Skeletal muscle tissue (tissue), 4 donors: ENCODE results near the gene PDF. TPM values are rescaled to one million over a fixed set of nuclear protein-coding genes. Genes with fewer than 3 reads are reported as not detected.
"Not testable (repeated sequence)": the region's sequence is repeated elsewhere in the genome, so short reads cannot be mapped to it uniquely, and the experiment has no call there.

Experiments
- H3K27ac ChIP-seq: one replicate; pipeline ENCODE4 v1.7.0; 2013; ENCODE audit warnings: mild to moderate bottlenecking, low read depth, low read length, inconsistent platforms
- H3K27me3 ChIP-seq, 3 donors: one replicate each; pipeline ENCODE4 v1.7.0; 2013; ENCODE audit warnings: low read length in 3 of 3; ENCODE audit not compliant: control insufficient read depth in 3 of 3, insufficient read depth in 3 of 3
- H3K36me3 ChIP-seq, 3 donors: one replicate each; pipeline ENCODE4 v1.7.0; 2013; ENCODE audit warnings: low read length in 3 of 3; ENCODE audit not compliant: control insufficient read depth in 3 of 3, insufficient read depth in 3 of 3
- H3K4me1 ChIP-seq, 3 donors: one replicate each; pipeline ENCODE4 v1.7.0; 2013; ENCODE audit warnings: low read length in 3 of 3, mild to moderate bottlenecking in 3 of 3; ENCODE audit not compliant: control insufficient read depth in 3 of 3, insufficient read depth in 3 of 3
- H3K4me3 ChIP-seq, 3 donors: one replicate each; pipeline ENCODE4 v1.7.0; 2013; ENCODE audit warnings: low read length in 3 of 3
- H3K9ac ChIP-seq, 3 donors: one replicate each; pipeline ENCODE4 v1.7.0; 2013; ENCODE audit warnings: low read length in 3 of 3, mild to moderate bottlenecking in 3 of 3, moderate library complexity in 2 of 3, low read depth in 1 of 3
- H3K9me3 ChIP-seq, 3 donors: one replicate each; pipeline ENCODE4 v1.7.0; 2013; ENCODE audit warnings: low read length in 3 of 3; ENCODE audit not compliant: control insufficient read depth in 3 of 3
- total RNA-seq: library from RNA; depleted of rRNA; stranded (reverse); fragments of >200 nt; gene quantifications from one replicate; pipeline ENCODE4 v1.2.3, GENCODE V29; 2014
- donor health status: Osteomylitis.

PDF gene
- total RNA-seq, 1 donor from 2014 or later = 6.8 TPM

GRCh38 chr16:69364088-69364487 lies 33.7 kb upstream of the PDF start:
- H3K27ac ChIP-seq = no peak overlapping the region
- H3K4me3 ChIP-seq = no peak overlapping the region
- H3K36me3 ChIP-seq = peaks cover 43 to 57% (median 48%) of the 10 kb centered on the region in 3 donors
- no peak overlapping the region for H3K9ac ChIP-seq
- no peaks in the 10 kb centered on the region for H3K4me1 ChIP-seq
- no peaks in the 10 kb centered on the region for H3K27me3 ChIP-seq
- H3K9me3 ChIP-seq = no peaks in the 10 kb centered on the region

- Histone ChIP-seq H3K27ac (no peak overlapping the region), H3K9me3 (no peaks in the 10 kb centered on the region), H3K27me3 (no peaks in the 10 kb centered on the region), H3K36me3 (peaks cover 40 to 54% (median 45%) of the 10 kb centered on the region in 3 donors), H3K4me1 (no peaks in the 10 kb centered on the region), H3K9ac (no peak overlapping the region), H3K4me3 (no peak overlapping the region)
These were observed 32.9 kb upstream of the PDF start for GRCh38 chr16:69363281-69363717.

DNA sequence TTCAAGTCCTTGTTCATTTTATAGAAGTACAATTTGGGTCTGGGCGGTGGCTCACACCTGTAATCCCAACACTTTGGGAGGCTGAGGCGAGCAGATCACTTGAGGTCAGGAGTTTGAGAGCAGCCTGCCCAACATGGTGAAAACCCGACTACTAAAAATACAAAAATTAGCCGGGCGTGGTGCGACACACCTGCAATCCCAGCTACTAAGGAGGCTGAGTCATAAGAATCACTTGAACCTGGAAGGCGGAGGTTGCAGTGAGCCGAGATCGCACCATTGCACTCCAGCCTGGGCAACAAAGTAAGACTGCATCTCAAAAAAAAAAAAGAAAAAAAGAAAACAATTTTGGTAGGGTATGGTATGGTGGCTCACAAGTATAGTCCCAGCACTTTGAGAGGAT lies 29.7 kb upstream of the PDF start:
- H3K4me1 ChIP-seq, H3K27me3 ChIP-seq, H3K9ac ChIP-seq, H3K27ac ChIP-seq, H3K4me3 ChIP-seq, H3K9me3 ChIP-seq: not testable (repeated sequence)
- peaks cover 13 to 24% (median 19%) of the 10 kb centered on the region in 3 donors for H3K36me3 ChIP-seq

GRCh38 chr16:69351309-69352027 lies 21.1 kb upstream of the PDF start, which contains the start of gene TMED6:
TMED6 (minus strand) TSS chr16:69351786; CDS start chr16:69351753, 33 bp downstream.
- H3K27me3 ChIP-seq = no peaks in the 10 kb centered on the region
- peaks cover 10 to 22% (median 17%) of the 10 kb centered on the region in 3 donors for H3K36me3 ChIP-seq
- no peak within 1 kb of the TSS for H3K27ac ChIP-seq
- H3K9me3 ChIP-seq = no peaks in the 10 kb centered on the region
- no peak within 1 kb of the TSS for H3K4me3 ChIP-seq
- no peak within 1 kb of the TSS for H3K9ac ChIP-seq
- H3K4me1 ChIP-seq = peaks cover 3 to 7% (median 6%) of the 10 kb centered on the region in 3 donors

DNA sequence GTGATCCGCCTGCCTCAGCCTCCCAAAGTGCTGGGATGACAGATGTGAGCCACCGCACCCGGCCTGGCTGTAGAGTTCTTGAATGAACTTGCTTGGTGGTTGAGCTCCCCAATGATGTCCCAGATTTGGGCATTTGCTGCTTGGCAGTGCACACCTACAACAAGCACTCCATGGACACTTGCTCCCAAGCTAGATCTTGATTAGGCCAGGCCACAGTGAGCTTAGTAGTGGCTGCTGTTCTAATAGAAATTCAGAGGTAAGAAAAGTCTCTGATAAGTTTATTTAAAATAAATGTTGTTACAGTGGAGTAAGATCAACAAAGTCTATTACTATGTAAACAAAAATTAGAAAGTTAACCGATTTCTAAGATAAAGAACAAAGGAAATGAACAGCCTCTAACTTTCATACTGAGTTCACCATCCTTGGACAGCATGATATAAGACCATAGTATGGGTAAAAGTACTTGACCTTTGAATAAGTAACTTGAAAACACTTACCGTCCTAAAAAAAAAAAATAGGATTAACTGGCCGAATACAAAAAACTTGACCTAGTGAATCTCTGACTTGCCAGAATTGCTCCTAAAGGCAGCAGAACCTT lies 20.2 kb upstream of the PDF start:
- H3K4me1 ChIP-seq = peaks cover 0 to under 1% (median 0%) of the 10 kb centered on the region in 3 donors
- H3K36me3 ChIP-seq = peaks cover 10 to 17% (median 16%) of the 10 kb centered on the region in 3 donors
- no peak overlapping the region for H3K9ac ChIP-seq
- no peaks in the 10 kb centered on the region for H3K9me3 ChIP-seq
- H3K4me3 ChIP-seq = no peak overlapping the region
- no peak overlapping the region for H3K27ac ChIP-seq
- H3K27me3 ChIP-seq = no peaks in the 10 kb centered on the region

- H3K27me3 ChIP-seq = no peaks in the 10 kb centered on the region
- peaks cover 10 to 17% (median 16%) of the 10 kb centered on the region in 3 donors for H3K36me3 ChIP-seq
- no peak overlapping the region for H3K9ac ChIP-seq
- no peaks in the 10 kb centered on the region for H3K9me3 ChIP-seq
- H3K4me1 ChIP-seq = no peaks in the 10 kb centered on the region
- H3K27ac ChIP-seq = no peak overlapping the region
- no peak overlapping the region for H3K4me3 ChIP-seq
These were observed 19.1 kb upstream of the PDF start for GRCh38 chr16:69349536-69349935.

- H3K36me3 ChIP-seq = peaks cover 10 to 24% (median 16%) of the 10 kb centered on the region in 3 donors
- H3K9ac ChIP-seq = no peak overlapping the region
- no peak overlapping the region for H3K27ac ChIP-seq
- H3K4me1 ChIP-seq = no peaks in the 10 kb centered on the region
- H3K27me3 ChIP-seq = no peaks in the 10 kb centered on the region
- H3K9me3 ChIP-seq = no peaks in the 10 kb centered on the region
- H3K4me3 ChIP-seq = no peak overlapping the region
These were observed 17.8 kb upstream of the PDF start for GRCh38 chr16:69348222-69348621.

DNA sequence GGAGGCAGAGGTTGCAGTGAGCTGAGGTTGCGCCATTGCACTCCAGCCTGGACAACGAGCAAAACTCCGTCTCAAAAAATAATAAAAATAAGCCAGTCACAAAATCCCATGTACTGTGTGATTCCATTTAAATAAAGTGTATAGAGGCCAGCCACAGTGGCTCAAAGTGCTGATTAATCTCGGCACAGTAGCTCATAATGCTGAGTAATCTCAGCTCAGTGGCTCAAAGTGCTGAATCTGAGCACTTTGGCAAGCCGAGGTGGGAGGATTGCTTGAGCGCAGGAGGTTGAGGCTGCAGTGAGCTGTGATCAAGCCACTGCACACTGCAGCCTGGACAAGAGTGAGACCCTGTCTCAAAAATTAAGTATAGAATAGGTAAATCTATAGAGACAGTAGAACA lies 16.3 kb upstream of the PDF start:
- H3K27ac ChIP-seq = no peak overlapping the region
- H3K27me3 ChIP-seq = no peaks in the 10 kb centered on the region
- no peak overlapping the region for H3K4me3 ChIP-seq
- no peaks in the 10 kb centered on the region for H3K4me1 ChIP-seq
- H3K9ac ChIP-seq = no peak overlapping the region
- no peaks in the 10 kb centered on the region for H3K9me3 ChIP-seq
- peaks cover 12 to 23% (median 18%) of the 10 kb centered on the region in 3 donors for H3K36me3 ChIP-seq

DNA sequence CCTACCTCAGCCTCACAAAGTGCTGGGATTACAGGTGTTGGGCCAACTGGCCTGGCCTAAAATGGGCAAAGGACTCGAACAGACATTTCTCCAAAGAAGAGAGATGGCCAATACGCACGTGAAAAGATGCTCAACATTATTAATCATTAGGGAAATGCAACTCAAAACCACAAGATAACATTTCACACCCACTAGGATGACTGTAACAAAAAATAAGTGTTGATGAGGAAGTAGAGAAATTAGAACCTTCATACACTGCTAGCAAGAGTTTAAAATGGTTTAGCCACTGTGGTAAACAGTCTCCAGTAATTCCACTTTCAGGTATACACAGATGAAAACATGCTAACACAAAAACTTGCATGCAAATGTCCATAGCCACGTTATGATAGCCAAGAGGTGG lies 15.5 kb upstream of the PDF start:
- H3K9ac ChIP-seq = no peak overlapping the region
- H3K9me3 ChIP-seq = no peaks in the 10 kb centered on the region
- H3K27ac ChIP-seq = no peak overlapping the region
- H3K4me3 ChIP-seq = no peak overlapping the region
- no peaks in the 10 kb centered on the region for H3K27me3 ChIP-seq
- peaks cover 0 to 2% (median 0%) of the 10 kb centered on the region in 3 donors for H3K4me1 ChIP-seq
- peaks cover 9 to 28% (median 22%) of the 10 kb centered on the region in 3 donors for H3K36me3 ChIP-seq

GRCh38 chr16:69344171-69344570 lies 13.8 kb upstream of the PDF start:
- Histone ChIP-seq H3K27ac (no peak overlapping the region), H3K4me1 (peaks cover 9 to 11% (median 11%) of the 10 kb centered on the region in 3 donors), H3K4me3 (no peak overlapping the region), H3K9ac (no peak overlapping the region), H3K9me3 (no peaks in the 10 kb centered on the region), H3K27me3 (no peaks in the 10 kb centered on the region), H3K36me3 (peaks cover 6 to 24% (median 18%) of the 10 kb centered on the region in 3 donors)
